Measurements from ENCODE around the gene POU2F1. TPM values are rescaled to one million over a fixed set of nuclear protein-coding genes. Genes with fewer than 3 reads are reported as not detected.

POU2F1 gene
- total RNA-seq, 1 experiment from 2014 or later, result 29.6 TPM

GRCh38 chr1:167262836-167263235, 42.1 kb downstream of the POU2F1 start:
- intact Hi-C loops (cut with micrococcal nuclease; ENCODE audit: unreplicated experiment), result no loop called here
- Mint-ChIP-seq H3K9me3 (ENCODE audit: unreplicated experiment) (no peaks in the 10 kb centered on the region), H3K4me3 (ENCODE audit: unreplicated experiment) (no peak overlapping the region), H3K36me3 (ENCODE audit: insufficient read depth, unreplicated experiment) (no peaks in the 10 kb centered on the region), H3K27ac (ENCODE audit: unreplicated experiment) (no peak overlapping the region), H3K4me1 (ENCODE audit: low read depth, unreplicated experiment) (peaks cover 9% of the 10 kb centered on the region), H3K27me3 (ENCODE audit: insufficient read depth, unreplicated experiment) (no peaks in the 10 kb centered on the region)
- H3K36me3 ChIP-seq (ENCODE audit: control insufficient read depth, insufficient read depth, low read length), result no peaks in the 10 kb centered on the region
- DNase-seq, result no peak
- ChIA-PET POLR2A (interaction anchor here (0.6 kb wide), 1 partner anchor 43 kb away, joined by 3 read pairs; the partner anchor contains the start of gene POU2F1), CTCF (no interaction called here)
- H3K4me3 ChIP-seq (ENCODE audit: low read depth, low read length), result no peak overlapping the region
- H3K4me1 ChIP-seq, result peaks cover 7% of the 10 kb centered on the region; the same call in 1 of the 2 replicates
- no TSS peak for BruUV-seq (replicated peaks)
- TF ChIP-seq, protein P1, sequence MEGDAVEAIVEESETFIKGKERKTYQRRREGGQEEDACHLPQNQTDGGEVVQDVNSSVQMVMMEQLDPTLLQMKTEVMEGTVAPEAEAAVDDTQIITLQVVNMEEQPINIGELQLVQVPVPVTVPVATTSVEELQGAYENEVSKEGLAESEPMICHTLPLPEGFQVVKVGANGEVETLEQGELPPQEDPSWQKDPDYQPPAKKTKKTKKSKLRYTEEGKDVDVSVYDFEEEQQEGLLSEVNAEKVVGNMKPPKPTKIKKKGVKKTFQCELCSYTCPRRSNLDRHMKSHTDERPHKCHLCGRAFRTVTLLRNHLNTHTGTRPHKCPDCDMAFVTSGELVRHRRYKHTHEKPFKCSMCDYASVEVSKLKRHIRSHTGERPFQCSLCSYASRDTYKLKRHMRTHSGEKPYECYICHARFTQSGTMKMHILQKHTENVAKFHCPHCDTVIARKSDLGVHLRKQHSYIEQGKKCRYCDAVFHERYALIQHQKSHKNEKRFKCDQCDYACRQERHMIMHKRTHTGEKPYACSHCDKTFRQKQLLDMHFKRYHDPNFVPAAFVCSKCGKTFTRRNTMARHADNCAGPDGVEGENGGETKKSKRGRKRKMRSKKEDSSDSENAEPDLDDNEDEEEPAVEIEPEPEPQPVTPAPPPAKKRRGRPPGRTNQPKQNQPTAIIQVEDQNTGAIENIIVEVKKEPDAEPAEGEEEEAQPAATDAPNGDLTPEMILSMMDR (IDR thresholded peaks at IDR 0.05; ENCODE audit: insufficient read depth in 1 of 2, low read depth in 1 of 2, low read length in 1 of 2, severe bottlenecking in 1 of 2, unreplicated experiment in 1 of 2), result no peak
- no peaks in the 10 kb centered on the region for H3K27me3 ChIP-seq (replicated peaks; ENCODE audit: control insufficient read depth, insufficient read depth, low read length)
- H3K9me3 ChIP-seq, result no peaks in the 10 kb centered on the region

DNA sequence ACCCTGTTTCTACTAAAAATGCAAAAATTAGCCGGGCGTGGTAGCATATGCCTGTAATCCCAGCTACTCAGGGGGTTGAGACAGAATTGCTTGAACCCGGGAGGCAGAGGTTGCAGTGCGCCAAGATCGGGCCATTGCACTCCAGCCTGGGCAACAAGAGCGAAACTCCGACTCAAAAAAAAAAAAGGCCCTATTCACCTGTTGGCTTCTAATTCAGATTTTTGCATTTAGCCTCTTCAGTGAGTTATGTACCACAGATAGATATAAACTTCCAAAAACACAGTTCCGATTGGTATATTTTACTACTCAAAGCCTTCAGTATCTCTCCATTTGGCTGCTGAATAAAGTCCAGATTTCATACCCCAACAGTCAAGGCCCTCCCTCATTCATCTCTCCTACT, 42.7 kb downstream of the POU2F1 start:
- no peaks in the 10 kb centered on the region for H3K27me3 Mint-ChIP-seq (ENCODE audit: insufficient read depth, unreplicated experiment)
- peaks cover 6% of the 10 kb centered on the region for H3K4me1 Mint-ChIP-seq (ENCODE audit: low read depth, unreplicated experiment)
- no peaks in the 10 kb centered on the region for H3K9me3 ChIP-seq
- H3K4me1 ChIP-seq, result peaks cover 3% of the 10 kb centered on the region; the same call in 1 of the 2 replicates
- H3K4me3 Mint-ChIP-seq (ENCODE audit: unreplicated experiment), result no peak overlapping the region
- CTCF ChIA-PET, result no interaction called here
- no peaks in the 10 kb centered on the region for H3K27me3 ChIP-seq (replicated peaks; ENCODE audit: control insufficient read depth, insufficient read depth, low read length)
- no peak for DNase-seq
- H3K36me3 ChIP-seq (ENCODE audit: control insufficient read depth, insufficient read depth, low read length), result no peaks in the 10 kb centered on the region
- H3K9me3 Mint-ChIP-seq (ENCODE audit: unreplicated experiment), result no peaks in the 10 kb centered on the region
- no peaks in the 10 kb centered on the region for H3K36me3 Mint-ChIP-seq (ENCODE audit: insufficient read depth, unreplicated experiment)
- H3K27ac Mint-ChIP-seq (ENCODE audit: unreplicated experiment), result no peak overlapping the region
- intact Hi-C loops (cut with micrococcal nuclease; ENCODE audit: unreplicated experiment), result no loop called here
- POLR2A ChIA-PET, result no interaction called here
- no peak overlapping the region for H3K4me3 ChIP-seq (ENCODE audit: low read depth, low read length)
- TF ChIP-seq, protein P1 (IDR thresholded peaks at IDR 0.05; ENCODE audit: insufficient read depth in 1 of 2, low read depth in 1 of 2, low read length in 1 of 2, severe bottlenecking in 1 of 2, unreplicated experiment in 1 of 2), result no peak
- no TSS peak for BruUV-seq (replicated peaks)

DNA sequence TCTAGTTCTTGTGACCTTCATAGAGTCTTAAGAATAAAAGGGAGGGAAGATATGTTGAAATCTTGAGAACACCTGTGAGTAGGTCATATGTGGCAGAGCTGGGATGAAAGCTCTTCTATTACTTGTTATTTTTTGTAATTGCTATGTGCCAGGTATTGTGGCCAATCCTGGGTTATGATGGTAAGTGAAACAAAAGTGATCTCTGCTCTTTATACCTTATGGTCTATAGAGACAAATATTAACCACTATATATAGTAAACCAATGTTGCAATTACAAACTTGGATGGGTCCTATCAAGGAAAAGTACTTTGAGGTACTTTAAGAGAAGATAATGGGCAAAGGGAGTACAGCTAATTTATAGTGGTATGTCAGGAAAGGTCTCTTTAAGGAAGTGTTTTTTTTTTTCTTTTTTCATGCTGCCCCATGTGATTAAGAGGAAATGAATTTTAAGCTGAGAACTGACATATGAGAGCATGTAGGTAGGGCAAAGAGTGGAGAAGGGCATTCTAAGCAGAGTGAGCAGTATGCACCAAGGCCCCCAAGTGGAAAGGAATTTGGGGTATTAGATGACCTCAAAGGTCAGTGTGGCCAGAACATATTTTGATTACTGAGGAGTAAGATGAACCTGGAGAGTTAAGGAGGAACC, 43.3 kb downstream of the POU2F1 start:
- CTCF ChIA-PET, result interaction anchor here (1.5 kb wide), 1 partner anchor 43 kb away, joined by 4 read pairs; the partner anchor contains the start of gene POU2F1
- Mint-ChIP-seq H3K27ac (ENCODE audit: unreplicated experiment) (no peak overlapping the region), H3K27me3 (ENCODE audit: insufficient read depth, unreplicated experiment) (no peaks in the 10 kb centered on the region), H3K36me3 (ENCODE audit: insufficient read depth, unreplicated experiment) (no peaks in the 10 kb centered on the region), H3K4me1 (ENCODE audit: low read depth, unreplicated experiment) (peaks cover under 1% of the 10 kb centered on the region), H3K9me3 (ENCODE audit: unreplicated experiment) (no peaks in the 10 kb centered on the region), H3K4me3 (ENCODE audit: unreplicated experiment) (no peak overlapping the region)
- TF ChIP-seq, protein P1 (IDR thresholded peaks at IDR 0.05; ENCODE audit: insufficient read depth in 1 of 2, low read depth in 1 of 2, low read length in 1 of 2, severe bottlenecking in 1 of 2, unreplicated experiment in 1 of 2), result no peak
- intact Hi-C loops (cut with micrococcal nuclease; ENCODE audit: unreplicated experiment), result no loop called here
- H3K4me1 ChIP-seq, result no peaks in the 10 kb centered on the region
- no TSS peak for BruUV-seq (replicated peaks)
- no peaks in the 10 kb centered on the region for H3K9me3 ChIP-seq
- H3K4me3 ChIP-seq (ENCODE audit: low read depth, low read length), result no peak overlapping the region
- no peaks in the 10 kb centered on the region for H3K27me3 ChIP-seq (replicated peaks; ENCODE audit: control insufficient read depth, insufficient read depth, low read length)
- DNase-seq, result no peak
- POLR2A ChIA-PET, result no interaction called here
- no peaks in the 10 kb centered on the region for H3K36me3 ChIP-seq (ENCODE audit: control insufficient read depth, insufficient read depth, low read length)

Measured in Caco-2 (cell line).